ENCODE measurements around the gene WLS.

- TF ChIP-seq CTCF (IDR thresholded peaks at IDR 0.05) (no peak), EZH2 (IDR thresholded peaks at IDR 0.05; ENCODE audit: borderline replicate concordance, insufficient read depth, low read depth, low read length, poor library complexity, severe bottlenecking) (no peak)
These were observed 13.8 kb downstream of the WLS start for GRCh38 chr1:68218490-68218889.

All from B cell (primary cell).